ENCODE data around the gene IPO9.
"Not testable (repeated sequence)": the region's sequence is repeated elsewhere in the genome, so short reads cannot be mapped to it uniquely, and the experiment has no call there.

Gene IPO9

GRCh38 chr1:201898240-201898894, 69.4 kb downstream of the IPO9 start:
- H3K4me3 Mint-ChIP-seq: no peak overlapping the region
- H3K9me3 Mint-ChIP-seq: no peaks in the 10 kb centered on the region
- H3K36me3 Mint-ChIP-seq (ENCODE audit: insufficient read depth): peaks cover 2% of the 10 kb centered on the region
- H3K27me3 Mint-ChIP-seq: peaks cover 25% of the 10 kb centered on the region
- no peak overlapping the region for H3K27ac Mint-ChIP-seq (ENCODE audit: low read depth)
- ATAC-seq (replicated peaks; ENCODE audit: extremely low read depth, poor library complexity, severe bottlenecking) (no peak), DNase-seq (ENCODE audit: low spot score in 2 of 2) (no peak)
- H3K4me1 Mint-ChIP-seq: peaks cover 8% of the 10 kb centered on the region

GRCh38 chr1:201898992-201899391, 70.0 kb downstream of the IPO9 start:
- Mint-ChIP-seq H3K27ac (ENCODE audit: low read depth) (no peak overlapping the region), H3K4me3 (no peak overlapping the region), H3K36me3 (ENCODE audit: insufficient read depth) (peaks cover 2% of the 10 kb centered on the region), H3K27me3 (peaks cover 19% of the 10 kb centered on the region), H3K4me1 (peaks cover 8% of the 10 kb centered on the region), H3K9me3 (no peaks in the 10 kb centered on the region)
- ATAC-seq (replicated peaks; ENCODE audit: extremely low read depth, poor library complexity, severe bottlenecking) (no peak), DNase-seq (ENCODE audit: low spot score in 2 of 2) (no peak)

- DNase-seq (ENCODE audit: low spot score in 2 of 2) (no peak), ATAC-seq (replicated peaks; ENCODE audit: extremely low read depth, poor library complexity, severe bottlenecking) (no peak)
- Mint-ChIP-seq H3K4me1 (peaks cover 8% of the 10 kb centered on the region), H3K36me3 (ENCODE audit: insufficient read depth) (peaks cover 2% of the 10 kb centered on the region), H3K4me3 (no peak overlapping the region), H3K9me3 (no peaks in the 10 kb centered on the region), H3K27me3 (peaks cover 12% of the 10 kb centered on the region), H3K27ac (ENCODE audit: low read depth) (no peak overlapping the region)
These were observed 70.9 kb downstream of the IPO9 start for GRCh38 chr1:201899683-201900429.

GRCh38 chr1:201900476-201900875, 71.5 kb downstream of the IPO9 start:
- peaks cover 12% of the 10 kb centered on the region for H3K27me3 Mint-ChIP-seq
- H3K4me3 Mint-ChIP-seq: no peak overlapping the region
- ATAC-seq (replicated peaks; ENCODE audit: extremely low read depth, poor library complexity, severe bottlenecking) (no peak), DNase-seq (ENCODE audit: low spot score in 2 of 2) (no peak)
- no peaks in the 10 kb centered on the region for H3K9me3 Mint-ChIP-seq
- peaks cover 2% of the 10 kb centered on the region for H3K36me3 Mint-ChIP-seq (ENCODE audit: insufficient read depth)
- H3K4me1 Mint-ChIP-seq: peaks cover 8% of the 10 kb centered on the region
- H3K27ac Mint-ChIP-seq (ENCODE audit: low read depth): no peak overlapping the region

- H3K4me1 Mint-ChIP-seq; H3K4me3 Mint-ChIP-seq; DNase-seq (ENCODE audit: low spot score in 2 of 2); H3K9me3 Mint-ChIP-seq; H3K27ac Mint-ChIP-seq (ENCODE audit: low read depth); ATAC-seq (replicated peaks; ENCODE audit: extremely low read depth, poor library complexity, severe bottlenecking); H3K36me3 Mint-ChIP-seq (ENCODE audit: insufficient read depth): not testable (repeated sequence)
- peaks cover 12% of the 10 kb centered on the region for H3K27me3 Mint-ChIP-seq
These were observed 72.1 kb downstream of the IPO9 start for GRCh38 chr1:201901036-201901435.

- no peak overlapping the region for H3K4me3 Mint-ChIP-seq
- H3K27ac Mint-ChIP-seq (ENCODE audit: low read depth): no peak overlapping the region
- ATAC-seq (replicated peaks; ENCODE audit: extremely low read depth, poor library complexity, severe bottlenecking): no peak
- no peak for DNase-seq (ENCODE audit: low spot score in 2 of 2)
- no peaks in the 10 kb centered on the region for H3K4me1 Mint-ChIP-seq
- peaks cover 12% of the 10 kb centered on the region for H3K27me3 Mint-ChIP-seq
- peaks cover 2% of the 10 kb centered on the region for H3K36me3 Mint-ChIP-seq (ENCODE audit: insufficient read depth)
- no peaks in the 10 kb centered on the region for H3K9me3 Mint-ChIP-seq
These were observed 73.2 kb downstream of the IPO9 start for GRCh38 chr1:201902198-201902597.

- no peak for DNase-seq (ENCODE audit: low spot score in 2 of 2)
- ATAC-seq (replicated peaks; ENCODE audit: extremely low read depth, poor library complexity, severe bottlenecking): no peak
- Mint-ChIP-seq H3K27ac (ENCODE audit: low read depth) (no peak overlapping the region), H3K36me3 (ENCODE audit: insufficient read depth) (peaks cover 2% of the 10 kb centered on the region), H3K27me3 (peaks cover 12% of the 10 kb centered on the region), H3K4me1 (no peaks in the 10 kb centered on the region), H3K9me3 (no peaks in the 10 kb centered on the region), H3K4me3 (no peak overlapping the region)
These were observed 74.2 kb downstream of the IPO9 start for GRCh38 chr1:201903135-201903534.

- Mint-ChIP-seq H3K4me1 (no peaks in the 10 kb centered on the region), H3K27me3 (peaks cover 20% of the 10 kb centered on the region), H3K36me3 (ENCODE audit: insufficient read depth) (peaks cover 2% of the 10 kb centered on the region), H3K4me3 (no peak overlapping the region), H3K27ac (ENCODE audit: low read depth) (no peak overlapping the region), H3K9me3 (no peaks in the 10 kb centered on the region)
- ATAC-seq (replicated peaks; ENCODE audit: extremely low read depth, poor library complexity, severe bottlenecking) (no peak), DNase-seq (ENCODE audit: low spot score in 2 of 2) (no peak)
These were observed 75.6 kb downstream of the IPO9 start for GRCh38 chr1:201904579-201904978.

GRCh38 chr1:201905234-201905890, 76.4 kb downstream of the IPO9 start:
- H3K4me3 Mint-ChIP-seq: no peak overlapping the region

GRCh38 chr1:201906336-201906735, 77.4 kb downstream of the IPO9 start:
- Mint-ChIP-seq H3K4me1 (no peaks in the 10 kb centered on the region), H3K27me3 (peaks cover 25% of the 10 kb centered on the region), H3K27ac (ENCODE audit: low read depth) (no peak overlapping the region), H3K4me3 (no peak overlapping the region), H3K36me3 (ENCODE audit: insufficient read depth) (no peaks in the 10 kb centered on the region), H3K9me3 (no peaks in the 10 kb centered on the region)
- no peak for ATAC-seq (replicated peaks; ENCODE audit: extremely low read depth, poor library complexity, severe bottlenecking)
- DNase-seq (ENCODE audit: low spot score in 2 of 2): no peak

More at GRCh38 chr1:201905234-201905890, 76.4 kb downstream of the IPO9 start:
- Mint-ChIP-seq H3K9me3 (no peaks in the 10 kb centered on the region), H3K36me3 (ENCODE audit: insufficient read depth) (no peaks in the 10 kb centered on the region), H3K4me1 (no peaks in the 10 kb centered on the region), H3K27me3 (peaks cover 20% of the 10 kb centered on the region), H3K27ac (ENCODE audit: low read depth) (no peak overlapping the region)
- DNase-seq (ENCODE audit: low spot score in 2 of 2) (no peak), ATAC-seq (replicated peaks; ENCODE audit: extremely low read depth, poor library complexity, severe bottlenecking) (no peak)

- no peak for DNase-seq (ENCODE audit: low spot score in 2 of 2)
- ATAC-seq (replicated peaks; ENCODE audit: extremely low read depth, poor library complexity, severe bottlenecking): no peak
- no peaks in the 10 kb centered on the region for H3K36me3 Mint-ChIP-seq (ENCODE audit: insufficient read depth)
- no peak overlapping the region for H3K27ac Mint-ChIP-seq (ENCODE audit: low read depth)
- H3K9me3 Mint-ChIP-seq: no peaks in the 10 kb centered on the region
- H3K4me3 Mint-ChIP-seq: no peak overlapping the region
- peaks cover 25% of the 10 kb centered on the region for H3K27me3 Mint-ChIP-seq
- H3K4me1 Mint-ChIP-seq: no peaks in the 10 kb centered on the region
These were observed 78.7 kb downstream of the IPO9 start for GRCh38 chr1:201907621-201908020.

GRCh38 chr1:201911826-201912571, 83.0 kb downstream of the IPO9 start:
- ATAC-seq (replicated peaks; ENCODE audit: extremely low read depth, poor library complexity, severe bottlenecking) (no peak), DNase-seq (ENCODE audit: low spot score in 2 of 2) (no peak)
- Mint-ChIP-seq H3K36me3 (ENCODE audit: insufficient read depth) (no peaks in the 10 kb centered on the region), H3K27me3 (peaks cover 47% of the 10 kb centered on the region), H3K4me3 (no peak overlapping the region), H3K9me3 (no peaks in the 10 kb centered on the region), H3K27ac (ENCODE audit: low read depth) (no peak overlapping the region), H3K4me1 (peaks cover 7% of the 10 kb centered on the region)

Data from central memory CD8-positive, alpha-beta T cell (primary cell).